GM19438 (cell line): ENCODE data around the gene NUDT6.
"Not testable (repeated sequence)": the region's sequence is repeated elsewhere in the genome, so short reads cannot be mapped to it uniquely, and the experiment has no call there.

Experiments
- ATAC-seq: cut with Tn5 transposase; IDR thresholded peaks from one replicate; pipeline ENCODE4 v1.9.1; 2021; ENCODE audit warnings: low read depth; ENCODE audit not compliant: unreplicated experiment

Gene NUDT6

GRCh38 chr4:122879001-122879400 is 43.4 kb downstream of the NUDT6 start:
- ATAC-seq, result no peak

DNA sequence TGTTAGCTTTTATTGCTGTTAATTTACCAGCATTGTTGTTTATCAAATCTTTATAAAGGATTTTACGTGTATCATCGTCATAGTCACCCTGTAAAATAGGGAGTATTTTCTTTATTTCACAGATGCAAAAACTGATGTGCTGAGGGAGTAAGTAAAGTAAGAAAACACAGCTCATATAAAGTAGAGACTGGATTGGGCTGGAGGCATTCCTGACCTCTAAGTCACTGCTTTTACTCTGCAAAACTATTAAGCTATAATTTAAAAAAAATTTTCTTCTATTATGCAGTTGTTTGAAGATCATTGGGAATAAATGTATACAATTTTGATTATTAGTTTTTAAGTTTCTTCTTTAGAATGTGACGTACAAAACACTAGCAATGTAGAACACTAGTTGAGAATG is 45.9 kb downstream of the NUDT6 start:
- ATAC-seq, result no peak

GRCh38 chr4:122875949-122876348 is 46.4 kb downstream of the NUDT6 start:
- no peak for ATAC-seq

DNA sequence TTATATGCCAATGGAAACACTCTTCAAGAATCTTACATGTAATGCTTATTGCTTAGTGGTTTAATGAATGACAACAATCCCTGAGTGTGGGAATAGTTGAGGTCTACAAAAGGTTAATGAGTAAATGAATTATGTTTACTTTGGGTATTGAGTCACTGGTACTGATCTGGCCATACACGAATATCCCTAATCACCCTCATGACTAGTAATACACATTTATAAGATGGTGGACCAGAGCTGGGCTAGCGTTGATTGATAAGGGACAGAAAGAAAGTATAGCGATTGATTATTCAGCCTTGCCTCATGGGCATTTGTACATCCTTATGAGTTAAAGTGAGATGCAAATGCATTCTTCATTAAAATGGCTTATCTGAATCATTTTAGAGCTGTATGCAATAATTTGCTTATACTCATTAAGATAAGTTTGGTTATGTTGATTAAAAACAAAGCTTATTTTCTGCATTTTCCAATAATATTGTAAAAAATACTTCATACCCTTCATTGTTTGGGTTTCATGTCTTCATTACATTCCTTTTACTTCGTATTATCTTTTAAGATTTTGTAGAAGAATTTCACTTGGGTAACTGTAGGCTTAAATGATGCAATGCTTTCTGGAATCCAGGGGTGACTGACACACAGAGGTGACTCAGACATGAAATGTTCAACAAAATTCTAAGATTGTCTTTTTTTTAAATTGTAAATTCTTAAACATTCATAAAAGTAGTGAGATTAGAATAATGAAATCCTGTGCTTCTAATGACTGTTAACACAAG is 48.4 kb downstream of the NUDT6 start:
- ATAC-seq, result no peak

DNA sequence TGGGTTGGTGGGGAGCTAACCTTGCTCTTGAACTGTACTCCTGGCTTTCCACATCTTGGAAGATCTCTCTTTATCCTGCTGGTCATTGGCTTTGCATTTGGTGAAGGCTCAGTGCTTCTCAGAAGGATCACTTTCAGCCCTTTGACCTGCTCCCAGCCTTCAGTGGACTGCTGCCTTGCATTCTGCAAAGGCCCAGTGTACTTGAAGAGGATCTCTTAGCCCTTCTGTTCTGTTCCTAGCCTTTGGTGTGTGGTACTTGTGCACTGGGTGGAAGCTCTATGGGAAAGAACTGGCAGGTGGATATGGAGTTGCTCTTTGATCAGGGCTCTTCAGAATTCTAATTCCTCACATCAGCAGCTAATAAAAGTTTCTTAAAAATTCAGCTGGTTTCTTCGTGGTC is 49.3 kb downstream of the NUDT6 start:
- ATAC-seq, result no peak

GRCh38 chr4:122868235-122868634 is 54.2 kb downstream of the NUDT6 start:
- ATAC-seq, result not testable (repeated sequence)

DNA sequence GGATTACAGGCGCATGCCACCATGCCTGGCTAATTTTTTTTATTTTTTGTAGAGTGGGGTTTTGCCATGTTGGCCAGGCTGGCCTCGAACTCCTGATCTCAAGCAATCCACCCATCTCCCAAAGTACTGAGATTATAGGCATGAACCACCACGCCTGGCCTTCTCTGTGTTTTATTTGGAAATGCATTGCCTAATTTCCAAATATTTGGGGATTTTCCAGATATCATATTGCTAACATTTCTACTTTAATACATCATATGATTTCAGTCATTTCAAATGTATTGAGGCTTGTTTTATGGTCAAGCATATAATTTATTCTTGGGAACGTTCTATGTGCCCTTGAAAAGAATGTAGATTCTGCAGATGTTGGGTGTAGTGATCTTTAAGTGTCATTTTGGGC is 57.0 kb downstream of the NUDT6 start:
- ATAC-seq, result no peak

- ATAC-seq, result no peak
Measured at GRCh38 chr4:122863639-122864038, 58.8 kb downstream of the NUDT6 start.

GRCh38 chr4:122861172-122861943 is 61.0 kb downstream of the NUDT6 start:
- no peak for ATAC-seq

- ATAC-seq, result no peak
Measured at GRCh38 chr4:122858705-122859104, 63.7 kb downstream of the NUDT6 start.

DNA sequence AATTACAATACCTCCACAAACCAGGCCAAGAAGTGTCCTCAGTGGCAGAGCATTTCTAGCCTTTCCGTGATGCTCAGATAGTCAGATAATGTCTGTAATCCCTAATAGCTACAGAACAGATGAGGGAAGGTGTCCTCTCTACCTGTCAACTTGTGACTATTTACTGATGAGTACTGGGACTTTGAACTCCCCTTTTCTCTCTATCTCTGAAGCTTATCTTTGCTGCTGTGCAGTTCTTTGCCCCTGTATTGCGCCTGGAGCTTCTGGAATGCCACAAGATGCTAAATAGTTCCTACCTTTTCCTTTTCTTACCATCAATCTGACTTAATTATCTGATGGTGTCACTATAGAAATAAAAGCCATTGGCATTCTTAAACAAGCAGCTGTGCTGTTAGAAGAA is 65.2 kb downstream of the NUDT6 start:
- no peak for ATAC-seq

GRCh38 chr4:122855353-122855890 is 67.0 kb downstream of the NUDT6 start:
- no peak for ATAC-seq

GRCh38 chr4:122854447-122855352 is 67.7 kb downstream of the NUDT6 start:
- no peak for ATAC-seq

DNA sequence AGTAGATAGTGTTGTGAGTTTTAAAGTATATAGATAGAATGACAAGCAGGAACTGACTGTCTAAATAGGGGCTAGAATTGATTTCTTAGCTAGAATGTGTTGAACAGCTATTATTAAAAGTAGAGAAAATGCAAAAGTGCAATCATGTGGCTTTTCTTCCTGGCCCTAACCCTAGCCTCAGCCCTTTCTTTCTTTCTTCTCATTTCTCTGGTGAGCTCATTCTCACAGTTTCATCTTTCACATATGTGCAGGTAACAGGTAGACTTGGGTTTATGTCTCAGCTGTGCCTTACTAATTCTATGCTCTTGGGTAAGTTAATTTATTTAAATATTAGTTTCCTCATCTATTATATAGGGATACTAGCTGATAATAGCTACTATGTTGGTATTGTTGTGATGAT is 70.8 kb downstream of the NUDT6 start:
- no peak for ATAC-seq

GRCh38 chr4:122849789-122850188 is 72.6 kb downstream of the NUDT6 start:
- ATAC-seq, result not testable (repeated sequence)

DNA sequence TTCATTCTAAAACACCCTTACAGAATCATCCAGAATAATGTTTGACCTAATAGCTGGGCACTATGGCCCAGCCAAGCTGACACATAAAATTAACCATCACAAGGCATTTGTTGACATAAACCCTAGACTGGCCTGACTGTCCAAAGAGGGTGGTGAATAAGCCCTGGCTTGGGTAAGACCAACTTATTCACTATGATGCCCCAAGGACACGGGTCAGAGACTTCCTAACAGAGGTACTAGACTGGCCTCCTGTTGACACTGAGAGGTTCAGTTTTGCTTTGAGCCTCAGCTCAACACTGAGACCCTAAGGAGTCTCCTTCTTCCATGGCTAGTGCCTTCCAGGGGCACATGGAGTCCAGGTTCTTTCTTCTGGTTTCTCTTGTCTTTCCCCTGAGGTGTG is 74.5 kb downstream of the NUDT6 start:
- no peak for ATAC-seq

DNA sequence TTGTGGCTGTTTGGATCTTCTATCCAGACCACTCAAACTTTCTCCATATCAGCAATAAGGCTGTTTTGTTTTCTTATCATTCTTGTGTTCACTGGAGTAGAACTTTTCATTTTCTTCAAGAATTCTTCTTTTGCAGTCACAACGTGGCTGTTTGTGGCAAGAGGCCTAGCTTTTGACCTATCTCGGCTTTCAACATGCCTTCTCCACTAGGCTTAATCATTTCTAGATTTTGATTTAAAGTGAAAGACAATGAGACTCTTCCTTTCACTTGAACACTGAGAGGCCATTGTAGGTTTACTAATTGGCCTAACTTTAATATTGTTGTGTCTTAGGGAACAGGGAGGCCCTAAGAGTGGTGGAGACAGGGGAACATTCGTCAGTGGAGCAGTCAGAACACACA is 76.6 kb downstream of the NUDT6 start:
- ATAC-seq, result peak; percentile 72

GRCh38 chr4:122845066-122845465 is 77.3 kb downstream of the NUDT6 start:
- ATAC-seq, result no peak

DNA sequence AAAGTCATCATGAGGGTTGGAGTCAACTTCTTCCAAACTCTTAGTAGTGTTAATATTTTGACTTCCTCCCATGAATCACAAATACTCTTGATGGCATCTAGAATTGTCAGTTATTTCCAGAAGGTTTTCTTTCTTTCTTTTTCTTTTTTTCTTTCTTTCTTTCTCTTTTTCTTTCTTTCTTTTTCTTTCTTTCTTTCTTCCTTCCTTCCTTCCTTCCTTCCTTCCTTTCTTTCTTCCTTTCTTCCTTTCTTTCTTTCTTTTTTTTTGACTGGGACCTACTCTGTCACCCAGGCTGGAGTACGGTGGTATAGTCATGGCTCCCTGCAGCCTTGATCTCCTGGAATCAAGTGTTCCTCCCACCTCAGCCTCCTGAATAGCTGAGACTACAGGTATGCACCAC is 78.0 kb downstream of the NUDT6 start:
- ATAC-seq, result not testable (repeated sequence)

GRCh38 chr4:122842984-122843531 is 79.3 kb downstream of the NUDT6 start:
- no peak for ATAC-seq
